Epithelial cell of prostate (primary cell): ENCODE measurements around the gene ZNF138.
A peak's percentile ranks its signal among the peaks of the same experiment; 100 is the strongest.
"Not testable (repeated sequence)": the region's sequence is repeated elsewhere in the genome, so short reads cannot be mapped to it uniquely, and the experiment has no call there.

ENCODE experiments used
- DNase-seq: peaks from one replicate; pipeline ENCODE4 v3.0.0-alpha.2; 2011; ENCODE audit warnings: low read depth, low spot score
- H3K27ac ChIP-seq: fragments of 450-650 bp; 2 replicates; pipeline ENCODE4 v1.5.1; 2017; ENCODE audit warnings: mild to moderate bottlenecking

Gene ZNF138

GRCh38 chr7:64835856-64836255 is 41.6 kb downstream of the ZNF138 start:
- H3K27ac ChIP-seq, DNase-seq: not testable (repeated sequence)

- not testable (repeated sequence) for DNase-seq, H3K27ac ChIP-seq
Observed at GRCh38 chr7:64838051-64838450, 43.8 kb downstream of the ZNF138 start.

DNA sequence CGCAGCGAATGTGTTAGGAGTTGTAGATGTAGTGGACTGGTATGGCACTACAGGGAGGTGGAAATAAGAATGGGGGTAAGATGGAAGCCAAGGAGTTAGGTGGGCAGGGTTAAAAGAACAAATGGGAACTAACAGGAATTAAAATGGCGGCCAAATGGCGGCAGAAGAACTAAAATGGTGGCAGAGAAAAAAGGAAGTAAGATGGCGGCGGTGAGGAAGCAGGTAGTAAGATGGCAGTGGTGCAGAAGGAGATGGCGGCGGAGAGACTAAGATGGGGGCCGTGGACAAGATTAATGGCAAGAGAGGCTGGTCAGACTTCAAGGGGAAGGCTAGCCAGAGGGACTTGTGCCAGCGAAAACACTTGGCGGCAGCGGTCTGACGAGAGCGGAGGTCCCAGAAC is 44.5 kb downstream of the ZNF138 start:
- H3K27ac ChIP-seq, result no peak overlapping the region
- no peak for DNase-seq

DNA sequence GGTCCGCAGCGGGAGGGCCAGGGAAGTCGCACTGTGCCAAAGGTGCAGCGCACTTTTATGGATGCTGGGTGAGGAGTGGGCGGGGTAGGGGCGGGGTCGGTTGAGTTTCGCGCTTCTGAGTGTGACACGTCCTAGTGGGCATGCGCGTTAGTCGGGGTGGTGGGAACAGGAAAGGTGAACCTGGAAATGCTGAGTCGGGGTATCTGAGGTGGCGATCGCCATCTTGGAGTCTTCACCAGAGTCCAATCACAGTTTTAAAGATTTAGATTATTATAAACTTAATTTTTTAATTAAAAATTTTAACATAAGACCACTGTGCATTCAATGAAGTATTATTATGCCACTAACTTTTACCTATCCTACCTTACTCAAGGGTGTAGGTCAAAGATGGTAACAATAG is 45.7 kb downstream of the ZNF138 start:
- DNase-seq, result no peak
- no peak overlapping the region for H3K27ac ChIP-seq

- peak; percentile 86 for DNase-seq
- H3K27ac ChIP-seq, result peak overlapping the region; percentile 42
Observed at GRCh38 chr7:64849250-64849923, 55.2 kb downstream of the ZNF138 start.

DNA sequence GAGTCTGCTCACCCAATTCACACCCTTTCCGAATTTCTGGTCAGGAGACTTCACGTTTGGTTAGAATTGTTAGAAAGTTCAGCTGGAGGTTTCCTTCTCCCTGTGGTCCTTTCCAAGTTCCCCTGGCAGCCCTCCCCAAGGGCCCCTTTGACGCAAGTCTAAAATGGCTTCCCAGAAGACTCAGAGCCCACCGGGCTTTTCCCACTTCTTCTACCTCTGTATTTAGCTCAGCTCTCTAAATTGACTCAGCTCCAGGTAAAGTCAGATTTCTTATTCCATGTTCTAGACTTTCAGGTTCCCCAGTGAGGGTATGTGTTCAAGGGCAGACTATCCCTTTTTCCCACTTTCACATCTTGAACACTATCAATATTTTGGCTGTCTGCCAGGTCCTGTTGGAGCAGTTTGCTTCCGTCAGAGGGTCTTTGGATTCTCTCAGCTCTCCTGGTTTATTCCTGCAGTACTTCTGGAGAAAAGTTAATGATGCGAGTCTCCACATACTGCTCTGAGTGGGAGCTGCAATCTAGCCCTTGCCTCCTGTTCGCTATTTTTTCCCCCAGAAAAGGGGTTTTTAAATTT is 55.8 kb downstream of the ZNF138 start:
- DNase-seq, result no peak

DNA sequence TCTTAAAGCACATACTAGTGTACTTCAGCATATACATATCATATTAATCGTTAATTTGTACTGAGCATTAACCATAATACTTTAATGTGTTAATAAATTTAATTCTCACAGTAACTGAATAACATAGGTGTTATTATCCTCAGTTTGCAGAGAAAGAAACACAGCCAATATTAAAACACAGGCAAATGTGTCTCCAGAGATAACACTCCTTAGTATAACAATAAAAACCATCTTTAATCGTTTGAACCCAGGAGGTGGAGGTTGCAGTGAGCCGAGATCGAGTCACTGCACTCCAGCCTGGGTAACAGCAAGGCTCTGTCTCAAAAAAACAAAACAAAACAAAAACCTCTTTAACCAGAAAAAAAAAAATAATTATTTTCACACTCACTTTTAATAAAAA is 59.5 kb downstream of the ZNF138 start:
- H3K27ac ChIP-seq, result no peak overlapping the region
- DNase-seq, result no peak

More for the DNA sequence above, 55.8 kb downstream of the ZNF138 start:
- H3K27ac ChIP-seq, result peak overlapping the region; percentile 42

- no peak overlapping the region for H3K27ac ChIP-seq
- DNase-seq, result no peak
Observed at GRCh38 chr7:64854969-64855368, 60.7 kb downstream of the ZNF138 start.

GRCh38 chr7:64863021-64863420 is 68.8 kb downstream of the ZNF138 start:
- no peak overlapping the region for H3K27ac ChIP-seq
- DNase-seq, result no peak

GRCh38 chr7:64863530-64863929 is 69.3 kb downstream of the ZNF138 start:
- H3K27ac ChIP-seq, DNase-seq: not testable (repeated sequence)

DNA sequence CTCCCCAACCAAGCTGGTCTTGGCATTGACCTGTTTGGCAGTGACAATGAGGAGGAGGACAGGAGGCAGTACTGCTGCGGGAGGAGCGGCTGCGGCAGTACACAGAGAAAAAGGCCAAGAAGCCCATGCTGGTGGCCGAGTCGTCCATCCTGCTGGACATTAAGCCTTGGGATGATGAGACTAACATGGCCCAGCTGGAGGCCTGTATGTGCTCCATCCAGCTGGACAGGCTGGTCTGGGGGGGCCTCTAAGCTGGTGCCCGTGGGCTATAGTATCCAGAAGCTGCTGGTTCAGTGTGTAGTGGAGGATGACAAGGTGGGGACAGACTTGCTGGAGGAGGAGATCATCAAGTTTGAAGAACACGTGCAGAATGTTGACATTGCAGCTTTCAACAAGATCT is 69.7 kb downstream of the ZNF138 start:
- H3K27ac ChIP-seq, result no peak overlapping the region
- no peak for DNase-seq

DNA sequence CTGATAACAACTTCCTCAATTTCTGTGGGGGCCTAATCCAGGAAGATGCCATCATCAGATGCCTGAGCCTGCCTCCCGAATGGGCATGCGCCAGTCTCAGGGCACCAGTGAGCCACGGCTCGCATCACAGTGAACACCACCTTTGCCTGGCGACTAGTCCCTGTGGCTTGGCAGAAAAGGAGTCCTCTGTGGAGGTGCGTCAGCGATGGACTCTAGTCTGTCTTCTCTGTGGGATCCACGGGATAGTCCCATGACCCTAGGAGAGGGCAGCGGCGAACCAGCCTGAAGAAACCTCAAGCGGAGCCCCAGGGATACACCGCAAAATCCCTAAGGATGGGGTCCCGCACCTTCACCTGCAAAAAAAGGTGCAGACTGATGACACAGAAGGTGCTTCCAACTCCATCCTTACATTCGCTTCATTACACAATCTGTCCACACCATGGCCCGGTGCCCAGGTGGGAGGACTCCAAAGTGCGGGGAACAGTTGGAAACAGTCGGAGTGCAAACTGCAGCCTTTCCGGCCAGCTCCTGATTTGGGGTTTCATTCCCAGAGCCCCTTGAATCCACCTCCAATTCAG is 73.7 kb downstream of the ZNF138 start:
- DNase-seq, result no peak
- no peak overlapping the region for H3K27ac ChIP-seq

- DNase-seq, result no peak
- H3K27ac ChIP-seq, result no peak overlapping the region
Observed at GRCh38 chr7:64868499-64868898, 74.3 kb downstream of the ZNF138 start.

- no peak for DNase-seq
- no peak overlapping the region for H3K27ac ChIP-seq
Observed at GRCh38 chr7:64869121-64869725, 75.0 kb downstream of the ZNF138 start.

DNA sequence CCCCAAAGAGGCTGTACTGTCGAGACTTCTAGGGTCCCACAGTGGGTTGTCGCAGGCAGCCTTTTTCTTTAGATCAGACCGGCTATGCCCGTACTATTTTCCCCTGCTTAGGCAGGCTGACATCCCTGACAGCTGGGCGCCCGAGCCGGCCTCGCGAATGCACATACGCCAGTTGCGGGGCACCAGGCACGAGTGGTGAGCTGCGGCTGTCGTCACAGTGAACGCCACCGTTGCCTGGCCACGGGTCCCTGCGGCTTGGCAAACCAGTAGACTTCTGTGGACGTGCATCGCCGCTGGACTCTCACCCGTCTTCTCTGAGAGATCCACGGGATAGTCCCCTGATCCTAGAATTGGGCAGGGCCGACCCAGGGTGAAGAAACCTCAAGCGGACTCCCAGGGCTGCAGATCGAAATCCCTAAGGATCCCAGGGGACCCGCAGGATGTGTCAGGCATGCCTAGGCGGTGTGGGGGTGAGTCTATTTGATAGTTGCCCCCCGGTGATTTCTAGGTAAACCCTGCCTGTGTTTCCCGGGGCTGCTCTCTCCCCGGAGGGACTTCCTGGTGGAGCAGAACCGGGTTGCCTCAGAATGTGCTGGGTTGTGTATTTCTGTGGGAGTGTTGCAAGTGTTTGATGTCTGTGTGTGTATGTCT is 75.8 kb downstream of the ZNF138 start:
- DNase-seq, result no peak
- H3K27ac ChIP-seq, result no peak overlapping the region

GRCh38 chr7:64870656-64871055 is 76.4 kb downstream of the ZNF138 start:
- H3K27ac ChIP-seq, result no peak overlapping the region
- DNase-seq, result no peak

DNA sequence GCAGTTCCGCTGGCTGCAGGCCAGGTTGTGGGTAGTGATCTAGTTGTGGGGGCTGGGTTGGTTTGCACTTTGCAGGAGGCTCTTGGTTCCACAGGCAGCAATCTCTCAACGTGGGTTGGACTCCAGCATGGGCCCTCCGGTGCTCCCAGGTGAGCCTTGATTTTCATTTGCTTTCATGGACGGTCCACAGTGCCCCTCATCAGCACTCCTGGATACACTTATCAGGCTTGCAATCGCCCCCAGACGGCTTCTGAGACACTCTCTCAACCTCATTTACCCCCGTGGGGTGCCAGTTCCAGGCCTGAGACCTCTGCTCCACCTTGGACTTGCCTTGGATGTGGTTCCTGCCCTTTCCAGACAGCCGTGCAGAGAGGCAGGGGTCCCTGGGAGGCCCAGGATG is 77.5 kb downstream of the ZNF138 start:
- no peak for DNase-seq
- no peak overlapping the region for H3K27ac ChIP-seq

GRCh38 chr7:64872351-64873154 is 78.3 kb downstream of the ZNF138 start:
- DNase-seq, result no peak
- H3K27ac ChIP-seq, result no peak overlapping the region

GRCh38 chr7:64873155-64873500 is 78.9 kb downstream of the ZNF138 start:
- DNase-seq, result no peak
- no peak overlapping the region for H3K27ac ChIP-seq

GRCh38 chr7:64873517-64873916 is 79.3 kb downstream of the ZNF138 start:
- H3K27ac ChIP-seq, result no peak overlapping the region
- DNase-seq, result no peak
